ENCODE measurements around the gene PRKCA.

PRKCA gene

GRCh38 chr17:66413559-66414520, 111.4 kb downstream of the PRKCA start:
- no peaks in the 10 kb centered on the region for H3K9me3 Mint-ChIP-seq
- H3K27ac Mint-ChIP-seq: no peak overlapping the region
- no peak overlapping the region for H3K4me3 Mint-ChIP-seq
- no peaks in the 10 kb centered on the region for H3K36me3 Mint-ChIP-seq
- peaks cover 13% of the 10 kb centered on the region for H3K4me1 Mint-ChIP-seq
- DNase-seq (ENCODE audit: low spot score in 2 of 2) (no peak), ATAC-seq (no peak)

- no peaks in the 10 kb centered on the region for H3K9me3 Mint-ChIP-seq
- peaks cover 13% of the 10 kb centered on the region for H3K4me1 Mint-ChIP-seq
- H3K36me3 Mint-ChIP-seq: no peaks in the 10 kb centered on the region
- DNase-seq (ENCODE audit: low spot score in 2 of 2): no peak
- no peak for ATAC-seq
- no peak overlapping the region for H3K27ac Mint-ChIP-seq
- H3K4me3 Mint-ChIP-seq: no peak overlapping the region
Observed at GRCh38 chr17:66414561-66415175, 112.3 kb downstream of the PRKCA start.

- Mint-ChIP-seq H3K27ac (no peak overlapping the region), H3K9me3 (no peaks in the 10 kb centered on the region), H3K4me3 (no peak overlapping the region), H3K36me3 (no peaks in the 10 kb centered on the region), H3K4me1 (peaks cover 13% of the 10 kb centered on the region)
- no peak for DNase-seq (ENCODE audit: low spot score in 2 of 2)
- no peak for ATAC-seq
Observed at GRCh38 chr17:66415366-66416206, 113.2 kb downstream of the PRKCA start.

- no peak for ATAC-seq
- no peak for DNase-seq (ENCODE audit: low spot score in 2 of 2)
- Mint-ChIP-seq H3K36me3 (no peaks in the 10 kb centered on the region), H3K4me3 (no peak overlapping the region), H3K4me1 (peaks cover 20% of the 10 kb centered on the region), H3K27ac (no peak overlapping the region), H3K9me3 (no peaks in the 10 kb centered on the region)
Observed at GRCh38 chr17:66416207-66416940, 114.0 kb downstream of the PRKCA start.

GRCh38 chr17:66417300-66417719, 114.9 kb downstream of the PRKCA start:
- Mint-ChIP-seq H3K4me1 (peaks cover 27% of the 10 kb centered on the region), H3K9me3 (no peaks in the 10 kb centered on the region), H3K4me3 (no peak overlapping the region), H3K27ac (no peak overlapping the region), H3K36me3 (no peaks in the 10 kb centered on the region)
- DNase-seq (ENCODE audit: low spot score in 2 of 2) (no peak), ATAC-seq (no peak)

- ATAC-seq: peak; percentile 67
- peak overlapping the region; percentile 23 for H3K27ac Mint-ChIP-seq
- H3K9me3 Mint-ChIP-seq: no peaks in the 10 kb centered on the region
- H3K4me3 Mint-ChIP-seq: no peak overlapping the region
- no peak for DNase-seq (ENCODE audit: low spot score in 2 of 2)
- H3K36me3 Mint-ChIP-seq: peaks cover 6% of the 10 kb centered on the region
- H3K4me1 Mint-ChIP-seq: peaks cover 34% of the 10 kb centered on the region
Observed at GRCh38 chr17:66420961-66421371, 118.6 kb downstream of the PRKCA start.

GRCh38 chr17:66422186-66422585, 119.8 kb downstream of the PRKCA start:
- DNase-seq (ENCODE audit: low spot score in 2 of 2) (no peak), ATAC-seq (no peak)
- Mint-ChIP-seq H3K4me3 (no peak overlapping the region), H3K9me3 (no peaks in the 10 kb centered on the region), H3K36me3 (peaks cover 6% of the 10 kb centered on the region), H3K27ac (no peak overlapping the region), H3K4me1 (peaks cover 40% of the 10 kb centered on the region)

GRCh38 chr17:66423056-66423955, 120.9 kb downstream of the PRKCA start:
- Mint-ChIP-seq H3K4me1 (peaks cover 45% of the 10 kb centered on the region), H3K27ac (no peak overlapping the region)

GRCh38 chr17:66425756-66426396, 123.5 kb downstream of the PRKCA start:
- H3K27ac Mint-ChIP-seq: peak overlapping the region; percentile 35
- ATAC-seq: no peak
- peaks cover 42% of the 10 kb centered on the region for H3K4me1 Mint-ChIP-seq
- no peak for DNase-seq (ENCODE audit: low spot score in 2 of 2)
- H3K9me3 Mint-ChIP-seq: no peaks in the 10 kb centered on the region
- H3K36me3 Mint-ChIP-seq: peaks cover 6% of the 10 kb centered on the region
- H3K4me3 Mint-ChIP-seq: peak overlapping the region; percentile 5

More at GRCh38 chr17:66423056-66423955, 120.9 kb downstream of the PRKCA start:
- Mint-ChIP-seq H3K36me3 (peaks cover 6% of the 10 kb centered on the region), H3K4me3 (no peak overlapping the region), H3K9me3 (no peaks in the 10 kb centered on the region)
- DNase-seq (ENCODE audit: low spot score in 2 of 2): no peak
- peak; percentile 54 for ATAC-seq

GRCh38 chr17:66426397-66427033, 124.1 kb downstream of the PRKCA start:
- Mint-ChIP-seq H3K4me3 (peak overlapping the region; percentile 5), H3K4me1 (peaks cover 37% of the 10 kb centered on the region), H3K36me3 (peaks cover 6% of the 10 kb centered on the region), H3K9me3 (no peaks in the 10 kb centered on the region), H3K27ac (peak overlapping the region; percentile 35)
- DNase-seq (ENCODE audit: low spot score in 2 of 2): peak in 1 of 2 donors; percentile 57
- ATAC-seq: peak; percentile 93

GRCh38 chr17:66427134-66427533, 124.7 kb downstream of the PRKCA start:
- ATAC-seq: no peak
- no peak for DNase-seq (ENCODE audit: low spot score in 2 of 2)
- H3K4me1 Mint-ChIP-seq: peaks cover 31% of the 10 kb centered on the region
- no peak overlapping the region for H3K27ac Mint-ChIP-seq
- H3K36me3 Mint-ChIP-seq: peaks cover 6% of the 10 kb centered on the region
- H3K4me3 Mint-ChIP-seq: no peak overlapping the region
- H3K9me3 Mint-ChIP-seq: no peaks in the 10 kb centered on the region

- Mint-ChIP-seq H3K4me3 (no peak overlapping the region), H3K36me3 (peaks cover 6% of the 10 kb centered on the region), H3K9me3 (no peaks in the 10 kb centered on the region), H3K27ac (no peak overlapping the region), H3K4me1 (peaks cover 21% of the 10 kb centered on the region)
- DNase-seq (ENCODE audit: low spot score in 2 of 2): no peak
- no peak for ATAC-seq
Observed at GRCh38 chr17:66429680-66430079, 127.3 kb downstream of the PRKCA start.

Measured in stimulated activated effector memory CD8-positive, alpha-beta T cell treated with anti-CD3 and anti-CD28 coated beads, Interleukin-12 subunit alpha, Interleukin-12 subunit beta, amount 100 ng/mL, for 72 hours (primary cell).